Dermis microvascular lymphatic vessel endothelial cell (primary cell): ENCODE measurements around the gene IFT57. TPM values are rescaled to one million over a fixed set of nuclear protein-coding genes. Genes with fewer than 3 reads are reported as not detected.
A peak's percentile ranks its signal among the peaks of the same experiment; 100 is the strongest.

ENCODE experiments used
- DNase-seq, 2 donors: peaks; one replicate each; pipeline versions ENCODE4 v3.0.0 to v3.0.0-alpha.2; 2010; ENCODE audit warnings: low read depth in 2 of 2
- total RNA-seq: library from RNA; depleted of rRNA; stranded (reverse); fragments of >200 nt; gene quantifications from 2 replicates; pipeline ENCODE4 v1.2.1, GENCODE V29; 2014

IFT57 gene
- total RNA-seq, 1 donor from 2014 or later: 25.9 TPM

DNA sequence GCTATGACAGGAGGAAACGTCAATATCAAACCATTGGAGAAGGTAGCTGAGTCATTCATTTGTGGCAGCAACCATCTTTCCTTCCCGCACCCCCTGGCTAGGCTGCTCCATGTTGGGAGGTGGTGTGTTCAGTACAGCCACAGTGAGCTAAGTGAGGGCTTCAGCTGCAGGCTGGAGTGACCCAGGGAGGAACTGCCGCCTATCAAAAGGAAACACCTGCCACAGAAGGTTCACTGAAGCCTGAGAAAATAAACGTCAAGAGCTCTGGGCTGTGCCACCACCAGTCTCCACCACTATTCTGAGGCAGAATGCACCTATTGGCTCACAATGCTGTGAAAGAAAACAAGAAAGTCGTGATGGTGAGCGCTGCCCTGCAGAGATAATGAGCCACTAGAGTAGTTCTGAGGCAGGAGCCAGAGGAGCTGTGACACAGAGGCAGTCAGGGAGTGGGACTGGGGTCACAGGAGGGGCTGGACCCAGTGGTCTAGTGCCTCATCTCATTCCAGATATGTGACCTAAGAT, 96.6 kb downstream of the IFT57 start:
- DNase-seq: peak; percentile 92 to 95

DNA sequence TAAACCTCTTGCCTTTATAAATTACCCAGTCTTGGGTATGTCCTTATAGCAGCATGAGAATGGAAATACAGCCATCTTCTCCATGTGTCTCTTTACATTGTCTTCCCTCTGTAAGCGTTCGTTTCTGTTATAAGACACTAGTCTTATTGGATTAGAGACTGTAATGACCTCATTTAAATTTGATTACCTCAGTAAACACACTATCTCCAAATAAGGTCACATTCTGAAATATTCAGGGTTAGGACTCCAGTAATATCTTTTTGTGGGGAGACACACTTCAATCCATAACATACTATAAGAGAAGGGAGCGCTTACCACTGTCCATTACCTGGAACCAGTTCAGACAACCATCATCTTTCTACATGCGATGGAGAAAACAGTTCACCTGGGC, 97.1 kb downstream of the IFT57 start:
- DNase-seq: no peak

DNA sequence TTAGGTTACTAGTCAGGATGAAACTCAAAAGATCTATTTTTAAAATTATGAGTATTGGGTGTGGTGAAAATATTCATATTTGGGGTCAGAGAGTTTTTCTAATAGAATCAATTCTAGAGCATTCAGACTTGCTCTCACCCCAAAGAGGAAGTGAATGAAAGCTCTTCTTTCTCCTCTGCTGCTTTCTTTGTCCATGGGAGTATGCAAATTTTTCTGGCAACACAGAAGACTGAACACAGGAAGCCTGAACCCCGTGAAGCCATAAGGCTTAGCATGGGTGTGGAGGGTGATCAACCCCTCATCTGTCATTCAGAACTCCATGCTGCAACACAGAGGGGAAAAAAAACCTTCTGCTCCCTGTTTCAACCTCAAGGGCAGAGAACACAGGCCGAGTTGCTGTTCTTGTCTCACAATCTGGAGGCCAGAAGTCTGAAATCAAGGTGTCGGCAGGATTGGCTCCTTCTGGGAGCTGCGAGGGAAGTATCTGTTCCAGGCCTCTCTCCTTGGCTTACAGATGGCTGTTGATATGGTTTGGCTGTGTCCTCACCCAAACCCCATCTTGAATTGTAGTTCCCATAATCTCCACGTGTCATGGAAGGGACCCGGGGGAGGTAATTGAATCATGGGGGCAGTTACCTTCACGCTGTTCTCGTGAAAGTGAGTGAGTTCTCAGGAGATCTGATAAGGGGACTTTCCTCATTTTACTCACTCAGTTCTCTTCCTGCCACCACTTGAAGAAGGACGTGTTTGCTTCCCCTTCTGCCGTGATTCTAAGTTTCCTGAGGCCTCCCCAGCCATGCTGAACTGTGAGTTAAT, 97.7 kb downstream of the IFT57 start:
- peak in 1 of 2 donors; percentile 22 for DNase-seq

DNA sequence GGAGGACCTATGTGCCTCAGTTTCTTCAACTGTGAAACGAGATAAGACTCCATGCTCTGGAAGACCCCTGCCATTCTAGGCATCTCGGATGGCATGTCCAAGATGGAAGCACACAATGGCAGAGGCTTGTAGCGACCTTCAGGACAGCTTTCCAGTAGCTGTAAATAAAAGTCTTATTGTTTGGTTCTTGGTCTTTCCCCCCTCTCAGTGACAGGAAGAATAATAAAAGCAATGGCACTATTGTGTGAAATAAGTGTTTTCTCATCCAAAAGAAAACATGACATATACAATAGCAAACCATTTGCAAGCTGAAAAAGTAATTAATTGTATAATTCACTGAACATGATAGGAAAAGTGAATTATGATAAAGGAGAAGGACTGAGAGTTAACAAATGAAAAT, 98.9 kb downstream of the IFT57 start:
- no peak for DNase-seq

DNA sequence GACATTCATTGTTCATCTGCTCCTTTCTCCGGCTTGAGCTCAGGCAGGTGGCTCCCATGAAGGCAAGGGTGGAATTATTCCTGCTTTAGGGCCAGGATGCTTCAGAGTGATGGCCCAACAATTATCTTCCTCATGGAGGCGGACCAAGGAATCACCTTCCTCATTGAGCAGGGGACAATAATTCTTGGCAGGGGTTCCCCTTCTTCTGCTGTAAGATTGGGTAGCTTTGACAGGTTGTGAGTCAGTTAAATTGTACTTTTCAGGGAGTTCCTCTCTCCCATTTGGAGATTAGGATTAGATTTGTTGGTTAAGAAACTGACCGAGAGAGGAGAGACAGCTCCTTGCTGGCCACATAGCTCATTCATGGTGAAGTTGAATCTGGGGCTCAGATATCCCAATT, 99.9 kb downstream of the IFT57 start:
- no peak for DNase-seq

DNA sequence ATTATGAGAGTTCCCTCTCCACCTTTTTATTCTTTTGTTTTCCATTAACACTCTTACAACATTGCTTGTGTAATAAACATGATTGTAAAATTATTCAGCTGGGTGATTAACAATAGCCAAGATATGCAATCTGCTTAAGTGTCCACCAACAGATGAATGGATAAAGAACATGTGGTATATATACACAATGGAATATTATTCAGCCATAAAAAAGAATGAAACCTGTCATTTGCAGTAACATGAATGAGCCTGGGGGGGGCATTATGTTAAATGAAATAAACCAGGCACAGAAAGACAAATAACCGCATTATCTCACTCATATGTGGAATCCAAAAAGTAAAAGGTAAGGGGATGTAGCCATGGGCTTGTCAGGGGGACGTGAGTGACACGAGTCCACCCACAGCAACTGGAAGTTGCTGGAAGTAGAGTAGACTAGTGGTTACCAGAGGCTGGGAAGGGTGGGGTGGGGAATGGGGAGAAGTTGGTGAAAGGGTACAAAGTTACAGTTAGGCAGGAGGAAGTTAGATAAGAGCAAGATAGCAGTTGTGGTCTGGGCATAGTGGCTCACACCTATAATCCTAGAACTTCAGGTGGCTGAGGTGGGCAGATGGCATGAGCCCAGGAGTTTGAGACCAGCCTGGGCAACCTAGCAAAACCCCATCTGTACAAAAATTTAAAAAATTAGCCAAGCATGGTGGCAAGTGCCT, 102.7 kb downstream of the IFT57 start:
- DNase-seq: no peak

DNA sequence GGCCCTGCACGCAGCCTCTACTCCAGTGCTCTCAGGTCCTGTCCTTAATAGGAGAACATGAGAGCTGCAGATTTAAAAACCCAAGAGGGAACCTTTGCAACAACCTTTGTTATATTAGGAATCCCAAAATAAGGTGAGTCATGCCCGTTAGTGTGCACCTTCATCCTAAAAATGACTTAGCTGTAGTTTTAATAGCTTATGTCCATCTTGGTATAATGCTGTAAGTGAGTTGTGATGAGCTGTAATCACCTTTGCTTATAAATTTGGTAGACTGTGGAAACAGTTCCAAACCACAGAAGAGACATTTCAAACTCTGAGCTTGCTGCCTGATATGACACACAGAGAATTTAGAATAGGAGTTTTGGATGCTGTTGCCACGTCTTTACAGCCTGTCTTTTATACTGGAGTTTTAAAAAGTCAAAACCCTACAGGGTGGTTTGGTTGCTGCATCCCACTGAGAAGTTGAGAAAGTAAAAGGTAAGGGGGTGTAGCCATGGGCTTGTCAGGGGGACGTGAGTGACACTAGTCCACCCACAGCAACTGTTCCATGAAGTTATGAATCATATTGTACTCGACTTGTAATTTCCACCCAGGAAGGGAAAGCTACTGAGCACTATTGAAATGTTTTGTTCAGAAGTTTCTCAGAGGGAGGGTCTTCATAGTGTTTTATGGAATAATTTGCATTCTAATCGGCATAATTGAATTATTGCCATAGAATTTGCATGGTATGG, 104.0 kb downstream of the IFT57 start:
- DNase-seq: no peak

DNA sequence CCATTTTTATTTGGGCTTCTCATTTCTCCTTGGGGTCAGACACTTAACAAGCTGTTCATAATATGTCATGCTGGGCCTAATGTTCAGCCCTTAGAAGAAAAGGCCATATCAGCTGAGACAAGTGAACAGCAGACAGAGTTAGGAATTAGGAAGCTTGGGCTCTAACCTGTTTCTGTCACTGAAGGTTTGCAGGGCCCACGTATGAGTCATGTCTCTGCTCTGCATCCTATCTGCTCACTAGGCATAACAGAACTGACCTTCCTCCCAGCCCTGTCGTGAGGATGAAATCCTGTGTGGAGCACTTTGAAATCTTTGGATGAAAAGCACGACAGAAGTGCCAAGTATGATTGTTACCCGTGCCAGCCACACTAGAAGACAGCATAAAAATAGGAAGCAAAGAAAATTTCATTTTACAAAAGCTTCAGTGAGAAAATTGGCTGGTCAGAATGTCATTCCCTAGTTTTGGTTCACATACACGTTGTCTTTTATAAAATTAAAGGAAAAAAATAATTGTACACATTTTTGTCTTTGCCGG, 104.9 kb downstream of the IFT57 start:
- DNase-seq: peak in 1 of 2 donors; percentile 37

DNA sequence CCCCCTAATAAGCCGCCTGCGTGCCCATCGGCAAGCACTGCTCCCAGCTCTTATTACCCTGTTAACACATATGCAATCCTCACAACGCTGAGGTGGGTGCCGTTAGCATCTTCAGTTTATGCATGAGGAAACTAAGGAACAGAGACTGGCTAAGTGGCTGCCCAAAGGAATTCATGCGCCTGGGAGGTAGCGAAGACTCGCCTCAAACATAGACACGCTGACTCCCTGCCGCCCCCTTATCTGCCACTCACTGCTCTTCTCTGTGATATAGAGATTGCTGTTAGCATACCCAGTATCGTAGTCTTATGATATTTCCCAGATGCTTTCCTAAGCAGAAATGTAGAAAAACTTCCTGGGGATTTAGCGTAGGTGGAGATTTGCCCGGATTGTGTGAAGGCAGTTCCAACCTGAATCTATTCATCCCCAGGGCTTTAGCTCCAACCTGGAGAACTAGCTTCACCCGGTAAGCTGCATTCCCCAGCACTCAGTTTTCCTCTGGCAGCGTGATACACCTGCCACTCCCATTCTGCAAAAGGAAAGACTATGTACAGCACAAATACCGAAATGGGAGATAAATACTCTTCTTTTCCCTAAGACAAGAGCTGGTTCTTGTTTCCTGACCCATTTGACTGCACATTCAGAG, 107.7 kb downstream of the IFT57 start:
- no peak for DNase-seq

DNA sequence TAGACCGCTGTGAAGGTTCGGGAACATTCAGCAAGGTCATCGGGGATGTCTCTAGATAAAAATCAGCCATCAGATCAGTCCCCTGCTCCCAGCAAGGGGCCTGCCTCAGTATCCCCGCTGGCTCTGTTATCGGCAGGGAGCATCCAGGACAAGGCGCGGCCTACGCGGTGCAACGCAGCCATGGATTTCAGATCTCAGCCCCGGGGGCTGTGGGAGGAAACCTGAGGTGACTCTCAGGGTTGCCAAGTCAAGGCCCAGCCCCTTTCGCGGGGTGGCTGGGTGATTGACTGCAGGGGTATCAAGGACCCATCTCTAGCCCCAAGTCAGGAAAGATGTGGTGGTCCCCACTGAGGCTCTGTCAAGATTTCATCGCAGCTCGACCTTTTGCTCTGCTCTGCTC, 108.2 kb downstream of the IFT57 start:
- no peak for DNase-seq

DNA sequence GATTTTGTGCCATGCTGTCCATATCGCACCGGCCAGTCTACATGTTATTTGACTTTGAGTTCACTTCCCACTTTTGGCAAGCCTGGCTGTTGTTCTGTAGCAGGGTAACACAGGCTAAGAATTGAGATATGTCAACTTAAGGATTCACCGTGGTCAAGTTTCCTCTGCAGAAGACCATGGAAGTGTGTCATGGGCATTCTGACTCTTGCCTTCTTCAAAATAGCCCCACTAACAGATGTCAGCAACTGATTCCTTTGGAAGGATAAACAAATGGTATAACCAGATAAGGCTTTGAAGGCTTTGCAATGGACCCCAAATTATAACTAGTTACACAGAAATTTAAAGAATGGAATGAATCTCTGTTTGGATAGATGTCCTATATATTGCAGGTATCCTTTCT, 111.3 kb downstream of the IFT57 start:
- DNase-seq: no peak

Other genes with a start within 250 kb of the IFT57 start
- gene CD47, start 131.4 kb downstream of the IFT57 start, total RNA-seq: 37.5 and 57.0 TPM in 2 replicates
- gene HHLA2, start 74.1 kb upstream of the IFT57 start, total RNA-seq: not detected in 2 replicates